Activated CD8-positive, alpha-beta memory T cell treated with anti-CD3 and anti-CD28 coated beads, Interleukin-2, amount 50 U/mL, for 24 hours (primary cell): Measurements from ENCODE around the gene SCUBE1.

Experiments used
- DNase-seq: peaks from one replicate; pipeline ENCODE4 v3.0.0-alpha.2; 2020; ENCODE audit errors: extremely low read depth

The SCUBE1 gene

GRCh38 chr22:43279867-43280522 is 63.2 kb downstream of the SCUBE1 start:
- no peak for DNase-seq

- DNase-seq: no peak
These were observed 65.1 kb downstream of the SCUBE1 start for GRCh38 chr22:43277987-43278601.

DNA sequence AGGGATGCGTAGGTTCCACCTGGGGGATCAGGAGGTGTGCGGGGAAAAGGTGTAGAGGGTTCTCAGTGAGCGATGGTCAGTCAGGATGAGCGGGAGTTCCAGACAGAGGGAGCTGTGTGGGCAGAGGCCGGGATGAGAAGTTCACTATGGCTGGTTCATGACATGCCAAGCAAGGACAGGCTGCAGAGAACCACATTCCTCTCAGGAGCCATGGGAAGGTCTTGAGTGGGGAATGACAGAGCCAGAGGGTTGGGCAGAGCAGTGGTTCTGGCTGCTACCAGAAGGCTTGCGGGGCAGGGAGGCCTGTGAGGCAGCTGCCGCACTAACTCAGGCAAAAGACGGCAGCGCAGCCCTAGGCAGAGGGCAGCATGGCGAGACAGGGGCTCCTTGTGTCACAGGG is 66.1 kb downstream of the SCUBE1 start:
- DNase-seq: no peak

GRCh38 chr22:43276321-43276720 is 66.9 kb downstream of the SCUBE1 start:
- no peak for DNase-seq

GRCh38 chr22:43275545-43276317 is 67.4 kb downstream of the SCUBE1 start:
- no peak for DNase-seq

DNA sequence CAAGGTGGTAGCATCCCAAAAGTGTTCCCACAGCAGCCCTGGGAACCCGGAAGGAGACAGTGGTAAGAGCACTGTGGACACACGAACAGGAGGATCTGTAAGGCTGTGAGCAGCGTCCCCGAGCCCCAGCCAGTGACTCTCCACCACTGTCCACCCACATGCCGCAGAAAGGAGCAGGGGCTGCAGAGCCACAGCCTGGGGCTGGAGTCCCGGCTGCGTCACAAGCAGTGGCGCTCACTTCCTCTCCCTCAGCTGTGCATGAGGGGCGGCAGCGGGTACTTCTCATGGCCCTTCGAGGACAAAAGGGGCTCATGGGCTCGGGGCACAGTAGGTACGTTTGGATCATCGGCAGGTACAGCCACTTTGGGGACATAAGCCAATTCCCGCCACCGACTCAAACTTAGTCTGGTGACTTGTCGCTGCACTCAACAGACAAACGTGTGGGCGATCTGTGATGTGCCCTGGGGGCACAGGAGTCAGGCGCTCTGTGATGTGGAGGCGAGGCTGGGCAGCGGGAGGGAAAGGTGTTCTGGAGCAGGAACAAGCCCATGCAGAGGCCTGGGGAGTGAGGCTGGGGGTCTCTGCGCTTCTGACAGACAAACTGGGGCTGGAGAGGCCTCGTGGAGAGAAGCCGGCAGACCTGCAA is 68.5 kb downstream of the SCUBE1 start:
- DNase-seq: no peak

DNA sequence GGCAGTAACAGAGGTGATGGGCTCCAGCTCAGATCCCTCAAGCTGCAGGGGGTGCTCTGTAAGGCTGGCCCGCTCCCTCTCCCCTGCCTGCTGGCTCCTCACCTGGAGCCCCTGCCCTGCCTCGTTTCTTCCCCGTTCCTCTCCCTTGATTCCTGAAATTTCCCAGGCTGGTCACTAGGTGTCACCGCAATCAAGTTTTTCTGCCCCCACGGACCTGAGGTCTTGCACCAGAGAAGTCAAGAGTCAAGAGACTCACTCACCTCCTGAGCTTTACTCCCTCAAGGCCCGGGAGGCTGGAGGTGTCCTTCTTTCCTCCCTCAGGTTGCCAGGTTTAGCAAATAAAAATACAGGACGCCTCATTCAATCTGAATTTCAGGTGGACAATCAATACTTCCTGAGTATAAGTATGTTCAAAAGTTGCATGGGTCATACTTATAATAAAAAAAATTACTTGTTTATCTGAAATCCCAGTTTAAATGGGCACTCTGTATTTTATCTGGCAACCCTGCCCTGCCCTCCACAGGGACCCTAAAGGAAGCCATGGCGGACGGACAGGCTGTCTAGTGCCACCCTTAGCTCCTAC is 69.2 kb downstream of the SCUBE1 start:
- DNase-seq: no peak

DNA sequence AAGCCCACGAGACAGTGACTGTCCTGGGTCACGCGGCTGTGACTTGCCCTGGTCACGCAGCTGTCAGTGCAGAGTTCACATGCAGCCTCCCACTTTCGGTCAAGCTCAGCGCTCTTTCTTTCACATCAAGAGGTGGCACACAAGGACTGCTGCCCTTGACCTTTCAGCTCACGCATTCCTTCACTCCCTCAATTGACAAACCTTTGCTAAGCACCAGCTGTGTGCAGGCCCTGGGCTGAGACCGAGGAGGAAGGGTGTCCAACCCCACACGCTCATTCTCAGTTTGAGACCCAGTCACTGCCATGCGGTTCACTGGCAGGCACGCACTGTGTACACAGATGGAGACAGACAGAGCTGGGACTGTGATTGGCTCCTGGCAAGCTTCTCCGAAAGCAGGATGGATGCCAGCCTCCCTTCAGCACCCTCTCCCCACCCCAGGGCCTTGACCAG is 70.3 kb downstream of the SCUBE1 start:
- DNase-seq: no peak

GRCh38 chr22:43272301-43272700 is 70.9 kb downstream of the SCUBE1 start:
- no peak for DNase-seq

- DNase-seq: no peak
These were observed 72.2 kb downstream of the SCUBE1 start for GRCh38 chr22:43270949-43271348.

DNA sequence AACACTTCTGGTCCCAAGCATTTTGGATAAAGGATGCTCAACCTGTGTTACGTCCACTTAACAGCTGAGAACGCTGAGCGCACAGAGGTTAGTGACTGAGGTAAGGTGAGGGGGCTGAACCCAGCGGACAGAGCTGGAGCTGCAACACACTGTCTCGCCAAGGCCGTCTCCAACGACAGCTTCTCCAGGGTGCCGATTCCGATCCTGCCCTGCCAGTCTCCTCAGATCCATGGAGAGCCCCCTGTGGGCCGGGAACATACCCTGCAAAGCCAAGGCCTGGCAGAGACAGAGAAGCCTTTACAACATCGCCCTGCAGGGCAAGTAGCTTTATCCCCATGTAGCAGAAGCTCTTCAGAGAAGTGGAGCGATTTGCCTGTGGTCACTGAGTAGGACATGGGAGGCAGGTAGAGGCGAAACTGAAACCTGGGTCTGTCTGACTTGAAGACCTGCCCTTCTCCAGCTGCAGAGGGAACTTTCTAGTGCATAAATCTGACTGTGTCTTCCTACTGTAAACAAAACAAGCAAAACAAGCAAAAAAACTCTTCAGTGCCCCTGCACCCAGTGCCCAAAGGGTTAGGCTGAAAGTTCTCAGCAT is 72.8 kb downstream of the SCUBE1 start:
- DNase-seq: no peak

- no peak for DNase-seq
These were observed 73.5 kb downstream of the SCUBE1 start for GRCh38 chr22:43269646-43270045.

DNA sequence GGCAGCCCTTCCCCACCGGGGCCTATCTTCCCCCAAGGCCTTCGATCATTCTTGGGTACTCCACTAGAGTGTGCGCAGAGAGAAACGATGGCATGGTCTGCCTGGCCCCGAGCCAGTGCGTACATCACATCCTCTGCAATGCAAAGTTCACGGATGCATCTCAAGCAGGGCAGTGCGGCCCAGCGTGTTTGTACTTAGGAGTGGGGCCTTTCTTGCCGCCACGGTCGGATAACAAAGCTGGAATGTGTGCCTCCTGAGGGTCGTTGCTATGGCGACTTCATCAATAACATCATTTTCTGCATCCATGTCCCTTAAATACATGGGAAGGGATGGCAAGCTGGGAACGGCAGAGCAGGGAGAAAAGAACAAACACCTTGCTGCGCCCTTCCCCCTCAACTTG is 73.9 kb downstream of the SCUBE1 start:
- no peak for DNase-seq

GRCh38 chr22:43267981-43268660 is 75.1 kb downstream of the SCUBE1 start:
- DNase-seq: no peak

DNA sequence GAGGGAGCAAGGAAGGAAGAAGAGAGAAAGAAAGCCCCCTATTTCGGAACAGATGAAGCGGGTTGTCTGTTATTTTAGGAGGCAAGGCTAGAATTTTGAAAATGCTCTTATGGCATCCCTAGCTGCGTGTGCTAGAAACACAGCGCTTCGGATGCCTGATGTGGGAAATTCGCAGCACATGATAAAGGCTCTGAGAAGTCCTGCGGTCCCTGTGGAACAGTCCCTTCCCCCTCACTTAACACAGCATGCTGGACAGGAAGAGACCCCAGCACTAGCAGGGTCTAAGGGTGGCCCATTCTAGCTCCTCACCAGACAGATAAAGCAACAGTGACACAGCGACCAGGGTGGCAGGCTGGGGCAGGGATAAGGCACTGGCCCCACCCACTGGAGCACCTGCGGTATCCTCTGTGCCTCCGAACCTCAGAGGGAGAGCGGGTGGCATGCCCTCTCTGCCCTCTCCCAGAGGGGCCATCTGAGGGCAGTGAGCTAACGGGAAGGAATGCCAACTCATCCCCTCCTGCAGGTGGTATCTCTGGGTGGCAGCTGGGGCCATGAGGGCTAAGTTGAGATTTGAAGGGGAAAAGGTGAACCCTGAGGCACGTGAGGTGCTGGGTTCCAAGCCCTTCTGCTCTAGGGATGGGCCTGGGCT is 75.7 kb downstream of the SCUBE1 start:
- DNase-seq: no peak

DNA sequence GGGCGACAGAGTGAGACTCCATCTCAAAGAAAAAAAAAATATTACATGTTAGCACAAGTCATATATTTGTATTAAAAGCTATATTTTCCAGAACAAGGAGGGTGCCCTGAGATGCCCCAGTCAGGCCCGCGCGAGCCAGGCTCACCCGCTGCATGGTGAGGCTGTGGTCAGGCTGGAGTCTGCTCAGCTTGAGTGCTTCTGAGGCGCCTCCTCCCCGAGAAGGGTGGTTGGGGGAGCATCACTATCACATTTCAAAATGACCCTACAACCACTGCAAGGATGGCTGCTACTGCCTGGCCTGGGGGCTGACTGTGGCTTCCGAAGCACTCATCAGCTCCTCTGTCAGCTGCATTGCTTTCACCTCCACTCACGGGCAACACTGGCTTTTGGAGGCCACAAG is 77.1 kb downstream of the SCUBE1 start:
- no peak for DNase-seq

DNA sequence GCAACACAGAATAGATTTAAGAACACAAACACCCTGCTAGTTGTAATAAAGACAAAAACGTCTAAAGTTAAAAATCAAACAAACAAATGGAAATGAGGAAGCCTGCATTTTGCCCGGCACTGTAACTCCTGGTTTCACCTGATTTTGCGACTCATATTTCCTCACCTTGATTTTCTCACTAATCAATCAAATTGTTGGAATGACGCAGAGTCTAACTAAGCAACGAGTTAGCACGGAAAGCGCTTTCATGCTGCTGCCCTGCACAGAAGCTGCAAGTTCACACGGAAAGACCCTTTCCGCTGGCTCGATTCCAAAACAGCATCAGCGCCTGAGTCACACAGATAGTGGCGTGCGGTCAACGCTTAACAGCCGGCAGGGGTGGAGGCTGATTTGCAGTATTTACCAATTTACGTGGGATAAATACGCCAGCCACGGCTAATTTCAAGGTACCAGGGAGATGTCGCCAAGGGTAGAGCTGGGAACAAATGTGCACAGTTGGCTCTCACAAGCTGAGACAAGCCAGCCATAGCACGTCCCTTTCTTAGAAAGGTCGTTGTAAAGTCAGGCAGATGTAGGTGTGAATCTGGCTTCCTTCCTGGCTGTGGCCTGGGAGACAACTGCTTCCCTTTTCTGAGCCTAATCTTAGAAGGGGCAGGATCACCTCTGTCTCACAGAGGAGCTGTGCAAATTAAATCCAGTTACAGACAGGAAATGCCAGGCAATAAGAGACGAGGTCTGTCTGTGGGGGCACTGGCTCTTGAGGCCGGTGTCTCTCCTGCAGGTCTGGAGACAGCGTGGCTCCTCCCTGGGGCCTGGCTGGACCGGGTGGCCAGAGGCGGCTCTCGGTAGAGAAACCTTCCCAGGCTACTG is 79.3 kb downstream of the SCUBE1 start:
- peak; percentile 57 for DNase-seq

GRCh38 chr22:43262990-43263644 is 80.1 kb downstream of the SCUBE1 start:
- no peak for DNase-seq
